Neural crest cell (in vitro differentiated cells): ENCODE measurements around the gene VPS50. TPM values are rescaled to one million over a fixed set of nuclear protein-coding genes. Genes with fewer than 3 reads are reported as not detected.

Experiments used
- DNase-seq: peaks from one replicate; pipeline ENCODE4 v3.0.0; 2021; ENCODE audit warnings: low read depth, mixed read lengths, low spot score
- H3K27ac Mint-ChIP-seq: one replicate; pipeline ENCODE4 v1.8.0; 2021; ENCODE audit warnings: mild to moderate bottlenecking, mixed read lengths; ENCODE audit not compliant: unreplicated experiment
- H3K27me3 Mint-ChIP-seq: 2 replicates; pipeline ENCODE4 v1.8.0; 2021; ENCODE audit warnings: low read depth, mild to moderate bottlenecking, mixed read lengths
- H3K36me3 Mint-ChIP-seq: 2 replicates; pipeline ENCODE4 v1.8.0; 2021; ENCODE audit warnings: low read depth, mild to moderate bottlenecking, mixed read lengths
- H3K4me1 Mint-ChIP-seq: 2 replicates; pipeline ENCODE4 v1.8.0; 2021; ENCODE audit warnings: mixed read lengths
- H3K4me3 Mint-ChIP-seq: one replicate; pipeline ENCODE4 v1.8.0; 2021; ENCODE audit warnings: mild to moderate bottlenecking, mixed read lengths
- H3K9me3 Mint-ChIP-seq: 2 replicates; pipeline ENCODE4 v1.8.0; 2021; ENCODE audit warnings: mixed read lengths
- total RNA-seq: library from RNA; stranded (reverse); gene quantifications from 2 replicates; pipeline ENCODE4 v1.2.1, GENCODE V29; 2021
- TF ChIP-seq, protein P1 (sequence below): fragments of 200-600 bp; sonication (generic); conservative IDR thresholded peaks from 2 replicates; pipeline ENCODE4 v1.5.0; 2021; ENCODE audit warnings: antibody characterized with exemption, mild to moderate bottlenecking

The VPS50 gene
- total RNA-seq, 1 donor from 2014 or later: 16.0 TPM

GRCh38 chr7:93196336-93196735 is 35.8 kb upstream of the VPS50 start:
- H3K27ac Mint-ChIP-seq: no peak overlapping the region
- no peaks in the 10 kb centered on the region for H3K36me3 Mint-ChIP-seq
- H3K9me3 Mint-ChIP-seq: no peaks in the 10 kb centered on the region
- H3K27me3 Mint-ChIP-seq: peaks cover 93% of the 10 kb centered on the region
- no peak for DNase-seq
- H3K4me3 Mint-ChIP-seq: no peak overlapping the region
- TF ChIP-seq, protein P1, sequence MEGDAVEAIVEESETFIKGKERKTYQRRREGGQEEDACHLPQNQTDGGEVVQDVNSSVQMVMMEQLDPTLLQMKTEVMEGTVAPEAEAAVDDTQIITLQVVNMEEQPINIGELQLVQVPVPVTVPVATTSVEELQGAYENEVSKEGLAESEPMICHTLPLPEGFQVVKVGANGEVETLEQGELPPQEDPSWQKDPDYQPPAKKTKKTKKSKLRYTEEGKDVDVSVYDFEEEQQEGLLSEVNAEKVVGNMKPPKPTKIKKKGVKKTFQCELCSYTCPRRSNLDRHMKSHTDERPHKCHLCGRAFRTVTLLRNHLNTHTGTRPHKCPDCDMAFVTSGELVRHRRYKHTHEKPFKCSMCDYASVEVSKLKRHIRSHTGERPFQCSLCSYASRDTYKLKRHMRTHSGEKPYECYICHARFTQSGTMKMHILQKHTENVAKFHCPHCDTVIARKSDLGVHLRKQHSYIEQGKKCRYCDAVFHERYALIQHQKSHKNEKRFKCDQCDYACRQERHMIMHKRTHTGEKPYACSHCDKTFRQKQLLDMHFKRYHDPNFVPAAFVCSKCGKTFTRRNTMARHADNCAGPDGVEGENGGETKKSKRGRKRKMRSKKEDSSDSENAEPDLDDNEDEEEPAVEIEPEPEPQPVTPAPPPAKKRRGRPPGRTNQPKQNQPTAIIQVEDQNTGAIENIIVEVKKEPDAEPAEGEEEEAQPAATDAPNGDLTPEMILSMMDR: no peak
- H3K4me1 Mint-ChIP-seq: no peaks in the 10 kb centered on the region

- no peaks in the 10 kb centered on the region for H3K9me3 Mint-ChIP-seq
- no peak overlapping the region for H3K4me3 Mint-ChIP-seq
- H3K27me3 Mint-ChIP-seq: peaks cover 88% of the 10 kb centered on the region
- H3K36me3 Mint-ChIP-seq: no peaks in the 10 kb centered on the region
- no peak overlapping the region for H3K27ac Mint-ChIP-seq
- no peak for DNase-seq
- H3K4me1 Mint-ChIP-seq: no peaks in the 10 kb centered on the region
- TF ChIP-seq, protein P1: no peak
Measured at GRCh38 chr7:93198472-93198871, 33.7 kb upstream of the VPS50 start.

GRCh38 chr7:93202594-93203250 is 29.4 kb upstream of the VPS50 start:
- no peak for DNase-seq
- no peaks in the 10 kb centered on the region for H3K9me3 Mint-ChIP-seq
- TF ChIP-seq, protein P1: no peak
- no peak overlapping the region for H3K4me3 Mint-ChIP-seq
- H3K27ac Mint-ChIP-seq: no peak overlapping the region
- H3K36me3 Mint-ChIP-seq: no peaks in the 10 kb centered on the region
- peaks cover 90% of the 10 kb centered on the region for H3K27me3 Mint-ChIP-seq
- H3K4me1 Mint-ChIP-seq: no peaks in the 10 kb centered on the region

DNA sequence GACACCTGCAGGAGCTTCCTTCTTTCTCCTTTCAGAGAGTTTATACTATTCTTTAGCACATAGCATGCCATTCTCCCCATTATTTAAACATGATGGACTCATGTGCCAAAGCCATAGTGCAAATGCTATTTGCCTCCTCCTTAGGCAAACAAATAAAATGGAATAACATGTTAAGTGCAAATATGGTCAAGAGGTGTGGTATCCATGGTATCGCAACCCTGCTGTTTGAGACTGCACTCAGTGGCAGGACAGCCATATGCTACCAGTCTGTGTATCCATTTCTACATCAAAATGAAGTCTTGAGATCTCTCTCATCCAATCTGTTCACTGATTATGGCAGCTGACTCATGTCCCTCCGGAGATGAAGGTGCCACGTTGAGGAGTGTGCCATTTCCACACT is 28.7 kb upstream of the VPS50 start:
- H3K27ac Mint-ChIP-seq: no peak overlapping the region

GRCh38 chr7:93205046-93205445 is 27.1 kb upstream of the VPS50 start:
- no peak for DNase-seq
- peaks cover 88% of the 10 kb centered on the region for H3K27me3 Mint-ChIP-seq
- no peaks in the 10 kb centered on the region for H3K9me3 Mint-ChIP-seq
- TF ChIP-seq, protein P1: no peak
- H3K4me3 Mint-ChIP-seq: no peak overlapping the region
- no peak overlapping the region for H3K27ac Mint-ChIP-seq
- H3K4me1 Mint-ChIP-seq: no peaks in the 10 kb centered on the region
- no peaks in the 10 kb centered on the region for H3K36me3 Mint-ChIP-seq

More for the DNA sequence above, 28.7 kb upstream of the VPS50 start:
- no peaks in the 10 kb centered on the region for H3K9me3 Mint-ChIP-seq
- peaks cover 90% of the 10 kb centered on the region for H3K27me3 Mint-ChIP-seq
- no peaks in the 10 kb centered on the region for H3K36me3 Mint-ChIP-seq
- no peak overlapping the region for H3K4me3 Mint-ChIP-seq
- H3K4me1 Mint-ChIP-seq: no peaks in the 10 kb centered on the region
- TF ChIP-seq, protein P1: no peak
- DNase-seq: no peak
